Tibial nerve (tissue), 4 donors: ENCODE measurements around the gene CLCA4. TPM values are rescaled to one million over a fixed set of nuclear protein-coding genes. Genes with fewer than 3 reads are reported as not detected.

Experiments
- DNase-seq, 2 donors: peaks; one replicate each; pipeline ENCODE4 v3.0.0-alpha.2; 2019; ENCODE audit warnings: low spot score in 2 of 2
- H3K27ac ChIP-seq, 4 donors: fragments of 200-600 bp; sonication (generic) in 3 of 4; one replicate each; pipeline ENCODE4 v1.5.1; 2017 to 2019; ENCODE audit warnings: mild to moderate bottlenecking in 1 of 4
- H3K27me3 ChIP-seq, 2 donors: fragments of 200-600 bp; sonication (generic) in 1 of 2; one replicate each; pipeline versions ENCODE4 v1.5.1 to v1.6.0; 2017 to 2019
- H3K36me3 ChIP-seq, 3 donors: fragments of 200-600 bp; sonication (generic); one replicate each; pipeline ENCODE4 v1.5.1; 2018 to 2019
- H3K4me1 ChIP-seq, 4 donors: fragments of 200-600 bp; sonication (generic) in 3 of 4; one replicate each; pipeline ENCODE4 v1.5.1; 2017 to 2019
- H3K4me3 ChIP-seq, 4 donors: fragments of 200-600 bp; sonication (generic) in 3 of 4; one replicate each; pipeline ENCODE4 v1.5.1; 2017 to 2019; ENCODE audit warnings: mild to moderate bottlenecking in 1 of 4, moderate library complexity in 1 of 4
- H3K9me3 ChIP-seq, 4 donors: fragments of 200-600 bp; sonication (generic) in 3 of 4; one replicate each; pipeline ENCODE4 v1.5.1; 2017 to 2019
- CTCF ChIP-seq, 5 experiments: fragments of 200-600 bp in 3 of 5; fragments of 450-650 bp in 2 of 5; sonication (generic) in 3 of 5; IDR thresholded peaks; one replicate each; pipeline ENCODE4 v1.5.1; 2016 to 2019; ENCODE audit warnings: antibody characterized with exemption in 5 of 5, mild to moderate bottlenecking in 3 of 5, moderate library complexity in 2 of 5
- EP300 ChIP-seq, 2 donors: sonication (generic); formaldehyde crosslinking; IDR thresholded peaks; one replicate each; pipeline ENCODE4 v1.6.1; 2017; ENCODE audit warnings: antibody characterized with exemption in 2 of 2, mild to moderate bottlenecking in 1 of 2
- POLR2A ChIP-seq, 2 donors: fragments of 450-650 bp; IDR thresholded peaks; one replicate each; pipeline ENCODE4 v1.6.1; 2017; ENCODE audit warnings: antibody characterized with exemption in 2 of 2, mild to moderate bottlenecking in 2 of 2, moderate library complexity in 2 of 2
- WGBS, 2 donors: methylation state at CpG; one replicate each; pipeline ENCODE4 v1.1.5; 2018; 5-methylcytosine and 5-hydroxymethylcytosine counted together
- total RNA-seq, 4 donors: library from RNA; depleted of rRNA; stranded (reverse); fragments of >200 nt; gene quantifications; one replicate each; pipeline ENCODE4 v1.1.0, GENCODE V29; 2016

CLCA4 gene
- total RNA-seq, 4 donors from 2014 or later = not detected

- Histone ChIP-seq H3K9me3 (peaks cover 0 to 13% (median 0%) of the 10 kb centered on the region in 4 donors), H3K27me3 (no peaks in the 10 kb centered on the region), H3K27ac (no peak overlapping the region), H3K36me3 (no peaks in the 10 kb centered on the region), H3K4me3 (no peak overlapping the region), H3K4me1 (no peaks in the 10 kb centered on the region)
- DNase-seq = no peak
- no peak for TF ChIP-seq EP300 (IDR thresholded peaks at IDR 0.05)
- no peak for TF ChIP-seq POLR2A (IDR thresholded peaks at IDR 0.05)
- WGBS, 2 donors = 83 to 87% methylated on average over 4 of the region's 4 CpGs
Measured at GRCh38 chr1:86520789-86521521, 25.9 kb upstream of the CLCA4 start.

- H3K9me3 ChIP-seq = peaks cover 0 to 13% (median 0%) of the 10 kb centered on the region in 4 donors
- TF ChIP-seq POLR2A (IDR thresholded peaks at IDR 0.05) (no peak), CTCF (IDR thresholded peaks at IDR 0.05) (no peak), EP300 (IDR thresholded peaks at IDR 0.05) (no peak)
- WGBS, 2 donors = 78 to 80% methylated on average over 2 of the region's 2 CpGs
- H3K27ac ChIP-seq = no peak overlapping the region
- H3K27me3 ChIP-seq = no peaks in the 10 kb centered on the region
- no peaks in the 10 kb centered on the region for H3K36me3 ChIP-seq
- DNase-seq = no peak
- H3K4me1 ChIP-seq = no peaks in the 10 kb centered on the region
- no peak overlapping the region for H3K4me3 ChIP-seq
Measured at GRCh38 chr1:86521522-86521891, 25.4 kb upstream of the CLCA4 start.

- TF ChIP-seq CTCF (IDR thresholded peaks at IDR 0.05) (no peak), POLR2A (IDR thresholded peaks at IDR 0.05) (no peak), EP300 (IDR thresholded peaks at IDR 0.05) (no peak)
- Histone ChIP-seq H3K27ac (no peak overlapping the region), H3K36me3 (no peaks in the 10 kb centered on the region), H3K4me1 (no peaks in the 10 kb centered on the region), H3K9me3 (peaks cover 0 to 13% (median 0%) of the 10 kb centered on the region in 4 donors), H3K27me3 (no peaks in the 10 kb centered on the region), H3K4me3 (no peak overlapping the region)
- 44 to 47% methylated on average over 3 of the region's 3 CpGs for WGBS, 2 donors
- no peak for DNase-seq
Measured at GRCh38 chr1:86522240-86522639, 24.6 kb upstream of the CLCA4 start.

GRCh38 chr1:86523670-86524354 lies 23.1 kb upstream of the CLCA4 start:
- 95 to 98% methylated on average over 20 to 32 of the region's 32 CpGs for WGBS, 2 donors

GRCh38 chr1:86527306-86527705 lies 19.6 kb upstream of the CLCA4 start:
- Histone ChIP-seq H3K4me1 (no peaks in the 10 kb centered on the region), H3K27ac (no peak overlapping the region), H3K9me3 (peaks cover 0 to 13% (median 0%) of the 10 kb centered on the region in 4 donors), H3K4me3 (no peak overlapping the region), H3K27me3 (no peaks in the 10 kb centered on the region), H3K36me3 (no peaks in the 10 kb centered on the region)
- TF ChIP-seq POLR2A (IDR thresholded peaks at IDR 0.05) (no peak), EP300 (IDR thresholded peaks at IDR 0.05) (no peak), CTCF (IDR thresholded peaks at IDR 0.05) (no peak)
- 59 to 80% methylated on average over 4 of the region's 4 CpGs for WGBS, 2 donors
- no peak for DNase-seq

More at GRCh38 chr1:86523670-86524354, 23.1 kb upstream of the CLCA4 start:
- Histone ChIP-seq H3K4me3 (no peak overlapping the region), H3K4me1 (no peaks in the 10 kb centered on the region), H3K27ac (no peak overlapping the region), H3K9me3 (peaks cover 0 to 13% (median 0%) of the 10 kb centered on the region in 4 donors), H3K36me3 (no peaks in the 10 kb centered on the region), H3K27me3 (no peaks in the 10 kb centered on the region)
- DNase-seq = no peak
- TF ChIP-seq EP300 (IDR thresholded peaks at IDR 0.05) = no peak
- no peak for TF ChIP-seq POLR2A (IDR thresholded peaks at IDR 0.05)
- TF ChIP-seq CTCF (IDR thresholded peaks at IDR 0.05) = no peak
